K562 (cell line): ENCODE measurements around the gene SLC9A7. TPM values are rescaled to one million over a fixed set of nuclear protein-coding genes. Genes with fewer than 3 reads are reported as not detected.

Source experiments
- ATAC-seq: fragments of 200-7000 bp; cut with Tn5 transposase; 3 replicates; pipeline ENCODE4 v1.9.1; 2020; ENCODE audit warnings: moderate library complexity
- BruUV-seq: library from RNA; stranded (reverse); fragments of 400-500 nt; replicated peaks from 2 replicates; lab custom pipeline; 2021; lab: Mats Ljungman, UMichigan
- CTCF ChIA-PET: fragments of 300-600 bp; formaldehyde crosslinking; extraction: SDS; loops from one replicate; lab custom pipeline; 2021; ENCODE audit warnings: low intra/inter-chr PET ratio; lab: Yijun Ruan, JAX
- POLR2A ChIA-PET: fragments of 300-600, 350-650 bp; sonication (Branson Sonifier 250); formaldehyde crosslinking; extraction: SDS; loops from one replicate; lab custom pipeline; 2021; ENCODE audit warnings: antibody characterized with exemption, inconsistent platforms; lab: Yijun Ruan, JAX
- DNase-seq, 4 experiments: peaks; one replicate each; pipeline versions ENCODE4 v3.0.0 to v3.0.0-alpha.2; 2011 to 2018; ENCODE audit warnings: low spot score in 3 of 4, mixed read lengths in 3 of 4; ENCODE audit errors: extremely low read depth in 1 of 4
- FAIRE-seq: peaks from 2 replicates; lab custom pipeline; 2011; peaks lifted over from hg19 to GRCh38; lab: Jason Lieb, UNC
- H2AFZ ChIP-seq: 2 replicates; pipeline ENCODE4 v1.6.0; 2011; ENCODE audit warnings: low read depth, low read length, control low read depth, inconsistent platforms
- H3K27ac ChIP-seq: fragments of 200-600 bp; 3 replicates; pipeline ENCODE4 v1.8.0; 2011; ENCODE audit warnings: low read depth, mild to moderate bottlenecking, control low read depth, inconsistent platforms, low read length, moderate library complexity, mixed read lengths; ENCODE audit errors: extremely low read depth
- H3K27me3 ChIP-seq, 2 experiments: fragments of 300-600 bp in 1 of 2; 2 replicates in 1 of 2; 3 replicates in 1 of 2; pipeline versions ENCODE4 v1.6.0 to v1.8.0; 2011; ENCODE audit warnings: inconsistent platforms in 2 of 2, low read length in 2 of 2, mild to moderate bottlenecking in 1 of 2, mixed read lengths in 1 of 2, moderate library complexity in 1 of 2; ENCODE audit not compliant: control insufficient read depth in 2 of 2, insufficient read depth in 2 of 2
- H3K36me3 ChIP-seq: fragments of 300-600 bp; 3 replicates; pipeline ENCODE4 v1.8.0; 2011; ENCODE audit warnings: mild to moderate bottlenecking, low read length, inconsistent platforms; ENCODE audit not compliant: control insufficient read depth, insufficient read depth
- H3K4me1 ChIP-seq, 2 experiments: fragments of 200-600 bp in 1 of 2; replicated peaks in 1 of 2; 2 replicates in 1 of 2; 3 replicates in 1 of 2; pipeline versions ENCODE4 v1.5.1 to v1.8.0; 2011; ENCODE audit warnings: inconsistent platforms in 2 of 2, low read length in 2 of 2, mild to moderate bottlenecking in 1 of 2, mixed read lengths in 1 of 2, moderate library complexity in 1 of 2; ENCODE audit not compliant: control insufficient read depth in 2 of 2, insufficient read depth in 2 of 2
- H3K4me2 ChIP-seq: 2 replicates; pipeline ENCODE4 v1.6.1; 2011; ENCODE audit warnings: low read length, control low read depth, inconsistent platforms, mixed read lengths; ENCODE audit not compliant: insufficient read depth
- H3K4me3 ChIP-seq: fragments of 200-600 bp; sonication (generic), shearing (Covaris generic); 2 replicates; pipeline ENCODE4 v1.5.1; 2016; ENCODE audit warnings: control low read depth, inconsistent platforms
- H3K79me2 ChIP-seq: fragments of 200-600 bp; 3 replicates; pipeline ENCODE4 v1.8.0; 2011; ENCODE audit warnings: low read length, inconsistent platforms; ENCODE audit not compliant: control insufficient read depth, insufficient read depth
- H3K9ac ChIP-seq, 2 experiments: 2 replicates each; pipeline versions ENCODE4 v1.6.0 to v1.6.1; 2011; ENCODE audit warnings: low read depth in 2 of 2, low read length in 2 of 2, control low read depth in 1 of 2, inconsistent platforms in 1 of 2, mild to moderate bottlenecking in 1 of 2, mixed read lengths in 1 of 2; ENCODE audit not compliant: insufficient read depth in 1 of 2
- H3K9me1 ChIP-seq: one replicate; pipeline ENCODE4 v1.6.0; 2011; ENCODE audit warnings: inconsistent platforms, mild to moderate bottlenecking, low read length, moderate library complexity; ENCODE audit not compliant: control insufficient read depth, insufficient read depth
- H3K9me3 ChIP-seq: replicated peaks from 2 replicates; pipeline ENCODE4 v1.5.1; 2011; ENCODE audit warnings: low read depth, low read length, inconsistent platforms; ENCODE audit not compliant: control insufficient read depth, insufficient read depth
- H4K20me1 ChIP-seq: replicated peaks from 2 replicates; pipeline ENCODE4 v1.6.1; 2011; ENCODE audit warnings: low read length, inconsistent platforms, mixed read lengths; ENCODE audit not compliant: control insufficient read depth, insufficient read depth
- CCNT2 ChIP-seq: IDR thresholded peaks from 2 replicates; pipeline ENCODE4 v1.6.1; 2011; ENCODE audit warnings: borderline replicate concordance, low read depth, mild to moderate bottlenecking, moderate library complexity, mixed read lengths, low read length; ENCODE audit not compliant: insufficient read length; ENCODE audit errors: extremely low read depth
- EP400 ChIP-seq: fragments of 450-650 bp; IDR thresholded peaks from 2 replicates; pipeline ENCODE4 v1.6.1; 2017; ENCODE audit warnings: antibody characterized with exemption, mild to moderate bottlenecking, moderate library complexity
- L3MBTL2 ChIP-seq: fragments of 450-650 bp; IDR thresholded peaks from 2 replicates; pipeline ENCODE4 v1.6.1; 2016; ENCODE audit warnings: mild to moderate bottlenecking, moderate library complexity
- RB1 ChIP-seq: fragments of 450-650 bp; IDR thresholded peaks from 2 replicates; pipeline ENCODE4 v1.6.1; 2017; ENCODE audit warnings: low read depth, mild to moderate bottlenecking
- RCOR1 ChIP-seq, 2 experiments: IDR thresholded peaks; 2 replicates each; pipeline ENCODE4 v1.6.1; 2012; ENCODE audit warnings: low read depth in 2 of 2, low read length in 2 of 2, borderline replicate concordance in 1 of 2, improper control_type of control experiment in 1 of 2
- SRSF7 ChIP-seq: fragments of 200-400 bp; formaldehyde crosslinking; optimal IDR thresholded peaks from 2 replicates; pipeline ENCODE3; 2017; ENCODE audit warnings: mild to moderate bottlenecking, low read depth, low read length
- ZNF143 ChIP-seq: sonication (generic); formaldehyde crosslinking; IDR thresholded peaks from 2 replicates; pipeline ENCODE4 v1.9.0; 2022; ENCODE audit warnings: mild to moderate bottlenecking, missing genetic modification reagents
- ZNF518B ChIP-seq: fragments of 250-450 bp; sonication (Bioruptor Pico); IDR thresholded peaks from 2 replicates; pipeline ENCODE4 v1.5.0; 2021; ENCODE audit warnings: mild to moderate bottlenecking, moderate library complexity
- ZNF584 ChIP-seq: fragments of 200-800 bp; sonication (Bioruptor generic); IDR thresholded peaks from 2 replicates; pipeline ENCODE4 v1.6.1; 2016; ENCODE audit warnings: low read depth, mild to moderate bottlenecking, missing genetic modification characterization, missing compliant biosample characterization
- ZNF644 ChIP-seq: fragments of 200-800 bp; sonication (Bioruptor generic); IDR thresholded peaks from 2 replicates; pipeline ENCODE4 v1.6.1; 2016; ENCODE audit warnings: low read depth, missing genetic modification characterization, missing compliant biosample characterization
- WGBS: fragments of 100-300 bp; shearing (Covaris generic); methylation state at CpG from one replicate; pipeline ENCODE4 v1.1.6; 2016; ENCODE audit warnings: low coverage, mixed read lengths; ENCODE audit not compliant: insufficient coverage; ENCODE audit errors: missing lambda C conversion rate; 5-methylcytosine and 5-hydroxymethylcytosine counted together
- in situ Hi-C: fragments of 300-500 bp; cut with MboI; formaldehyde crosslinking; loops from 4 replicates; pipeline ENCODE4 v1.15.0; 2018; ENCODE audit warnings: inconsistent platforms, mixed read lengths
- intact Hi-C: fragments of 100-400 bp; cut with micrococcal nuclease; formaldehyde crosslinking; loops from 2 replicates; pipeline ENCODE4 v1.14.2; 2022
- polyA plus RNA-seq, 8 experiments: library from polyadenylated mRNA; depleted of rRNA in 4 of 8; stranded (reverse) in 5 of 8; unstranded in 3 of 8; fragments of >200 nt; fragmentation: Nextera tagmentation in 2 of 8; fragmentation: Illumina TruSeq in 1 of 8; extraction: Ambion mirVana in 2 of 8; extraction: Trizol in 1 of 8; gene quantifications; 2 replicates each; pipeline versions ENCODE4 v1.2.1 to v1.2.3, GENCODE V29; 2011 to 2014; ENCODE audit warnings: inconsistent platforms in 1 of 8, missing spikeins in 1 of 8
- total RNA-seq, 7 experiments: library from RNA; depleted of rRNA in 6 of 7; stranded (reverse); fragments of >200 nt in 6 of 7; fragmentation: Illumina TruSeq in 2 of 7; extraction: Trizol in 2 of 7; gene quantifications; 2 replicates each; pipeline versions ENCODE4 v1.2.1 to v1.2.3, GENCODE V29; 2011 to 2021; ENCODE audit warnings: low replicate concordance in 1 of 7
- TF ChIP-seq, protein P1 (sequence below): IDR thresholded peaks from 2 replicates; pipeline ENCODE4 v1.6.1; 2011; ENCODE audit not compliant: insufficient read length; ENCODE audit errors: extremely low read depth
- TF ChIP-seq, protein P2 (sequence below), 2 experiments: fragments of 450-650 bp; IDR thresholded peaks; 2 replicates each; pipeline ENCODE4 v1.6.1; 2018; ENCODE audit warnings: mild to moderate bottlenecking in 2 of 2, low read depth in 1 of 2; ENCODE audit not compliant: partially characterized antibody in 2 of 2

Gene SLC9A7
- total and polyA plus RNA-seq, 9 of the 15 experiments (the other 6 are each of a cell fraction or from before 2014, with no cell fraction given) = 0.04 to 0.13 (median 0.09) TPM; not detected in 5

- Histone ChIP-seq H3K27ac (no peak overlapping the region), H4K20me1 (0 out of 2 replicates have a peak, but pooled peaks cover 2% of the 10 kb centered on the region), H2AFZ (no peak overlapping the region), H3K4me1 (no peaks in the 10 kb centered on the region), H3K4me3 (no peak overlapping the region), H3K4me2 (no peak overlapping the region), H3K9ac (no peak overlapping the region), H3K9me3 (no peaks in the 10 kb centered on the region), H3K79me2 (no peaks in the 10 kb centered on the region), H3K36me3 (no peaks in the 10 kb centered on the region), H3K27me3 (peaks cover 0 to 3% of the 10 kb centered on the region in 2 experiments; a peak in 1 of 5 replicates), H3K9me1 (no peaks in the 10 kb centered on the region)
- TF ChIP-seq CCNT2 (no peak), RCOR1 (IDR thresholded peaks at IDR 0.05; ENCODE audit: borderline replicate concordance in 1 of 2, low read depth in 2 of 2, low read length in 2 of 2) (no peak), ZNF518B (no peak), ZNF644 (tag) (no peak), ZNF584 (CRISPR knock-in tag) (no peak), EP400 (no peak), L3MBTL2 (no peak), ZNF143 (CRISPR knock-in tag) (no peak), RB1 (no peak), SRSF7 (no peak)
- TF ChIP-seq, protein P1, sequence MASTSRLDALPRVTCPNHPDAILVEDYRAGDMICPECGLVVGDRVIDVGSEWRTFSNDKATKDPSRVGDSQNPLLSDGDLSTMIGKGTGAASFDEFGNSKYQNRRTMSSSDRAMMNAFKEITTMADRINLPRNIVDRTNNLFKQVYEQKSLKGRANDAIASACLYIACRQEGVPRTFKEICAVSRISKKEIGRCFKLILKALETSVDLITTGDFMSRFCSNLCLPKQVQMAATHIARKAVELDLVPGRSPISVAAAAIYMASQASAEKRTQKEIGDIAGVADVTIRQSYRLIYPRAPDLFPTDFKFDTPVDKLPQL = no peak
- TF ChIP-seq, protein P2, sequence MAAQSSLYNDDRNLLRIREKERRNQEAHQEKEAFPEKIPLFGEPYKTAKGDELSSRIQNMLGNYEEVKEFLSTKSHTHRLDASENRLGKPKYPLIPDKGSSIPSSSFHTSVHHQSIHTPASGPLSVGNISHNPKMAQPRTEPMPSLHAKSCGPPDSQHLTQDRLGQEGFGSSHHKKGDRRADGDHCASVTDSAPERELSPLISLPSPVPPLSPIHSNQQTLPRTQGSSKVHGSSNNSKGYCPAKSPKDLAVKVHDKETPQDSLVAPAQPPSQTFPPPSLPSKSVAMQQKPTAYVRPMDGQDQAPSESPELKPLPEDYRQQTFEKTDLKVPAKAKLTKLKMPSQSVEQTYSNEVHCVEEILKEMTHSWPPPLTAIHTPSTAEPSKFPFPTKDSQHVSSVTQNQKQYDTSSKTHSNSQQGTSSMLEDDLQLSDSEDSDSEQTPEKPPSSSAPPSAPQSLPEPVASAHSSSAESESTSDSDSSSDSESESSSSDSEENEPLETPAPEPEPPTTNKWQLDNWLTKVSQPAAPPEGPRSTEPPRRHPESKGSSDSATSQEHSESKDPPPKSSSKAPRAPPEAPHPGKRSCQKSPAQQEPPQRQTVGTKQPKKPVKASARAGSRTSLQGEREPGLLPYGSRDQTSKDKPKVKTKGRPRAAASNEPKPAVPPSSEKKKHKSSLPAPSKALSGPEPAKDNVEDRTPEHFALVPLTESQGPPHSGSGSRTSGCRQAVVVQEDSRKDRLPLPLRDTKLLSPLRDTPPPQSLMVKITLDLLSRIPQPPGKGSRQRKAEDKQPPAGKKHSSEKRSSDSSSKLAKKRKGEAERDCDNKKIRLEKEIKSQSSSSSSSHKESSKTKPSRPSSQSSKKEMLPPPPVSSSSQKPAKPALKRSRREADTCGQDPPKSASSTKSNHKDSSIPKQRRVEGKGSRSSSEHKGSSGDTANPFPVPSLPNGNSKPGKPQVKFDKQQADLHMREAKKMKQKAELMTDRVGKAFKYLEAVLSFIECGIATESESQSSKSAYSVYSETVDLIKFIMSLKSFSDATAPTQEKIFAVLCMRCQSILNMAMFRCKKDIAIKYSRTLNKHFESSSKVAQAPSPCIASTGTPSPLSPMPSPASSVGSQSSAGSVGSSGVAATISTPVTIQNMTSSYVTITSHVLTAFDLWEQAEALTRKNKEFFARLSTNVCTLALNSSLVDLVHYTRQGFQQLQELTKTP (IDR thresholded peaks at IDR 0.05; ENCODE audit: low read depth in 1 of 2, partially characterized antibody in 2 of 2) = no peak
- ChIA-PET POLR2A (no interaction called here), CTCF (no interaction called here)
- BruUV-seq = no TSS peak
- in situ Hi-C loops = no loop called here
- WGBS = 0% methylated on average over 1 of the region's 1 CpG
- DNase-seq = no peak
- no peak for FAIRE-seq
- ATAC-seq = no peak
- intact Hi-C loops = no loop called here
Observed at GRCh38 chrX:46595084-46595483, 163.8 kb downstream of the SLC9A7 start.
